ENCODE measurements around the gene DAB2IP.

Gene DAB2IP

GRCh38 chr9:121626012-121626411 is 25.4 kb upstream of the DAB2IP start:
- no peak for DNase-seq (ENCODE audit: low spot score)

- DNase-seq (ENCODE audit: low spot score), result no peak
These were observed 24.0 kb upstream of the DAB2IP start for GRCh38 chr9:121627427-121627826.

GRCh38 chr9:121628401-121628800 is 23.0 kb upstream of the DAB2IP start:
- DNase-seq (ENCODE audit: low spot score), result no peak

- DNase-seq (ENCODE audit: low spot score), result no peak
These were observed 20.3 kb upstream of the DAB2IP start for GRCh38 chr9:121631115-121631514.

- DNase-seq (ENCODE audit: low spot score), result no peak
These were observed 19.4 kb upstream of the DAB2IP start for GRCh38 chr9:121631978-121632418.

- no peak for DNase-seq (ENCODE audit: low spot score)
These were observed 18.2 kb upstream of the DAB2IP start for GRCh38 chr9:121633119-121633714.

GRCh38 chr9:121633736-121634135 is 17.7 kb upstream of the DAB2IP start:
- DNase-seq (ENCODE audit: low spot score), result no peak

GRCh38 chr9:121634329-121635261 is 16.8 kb upstream of the DAB2IP start:
- DNase-seq (ENCODE audit: low spot score), result peak; percentile 44

- no peak for DNase-seq (ENCODE audit: low spot score)
These were observed 16.0 kb upstream of the DAB2IP start for GRCh38 chr9:121635300-121635876.

GRCh38 chr9:121636341-121636865 is 15.0 kb upstream of the DAB2IP start:
- peak; percentile 36 for DNase-seq (ENCODE audit: low spot score)

- DNase-seq (ENCODE audit: low spot score), result no peak
These were observed 14.3 kb upstream of the DAB2IP start for GRCh38 chr9:121636978-121637712.

GRCh38 chr9:121637713-121638220 is 13.7 kb upstream of the DAB2IP start:
- peak; percentile 68 for DNase-seq (ENCODE audit: low spot score)

GRCh38 chr9:121638399-121638798 is 13.0 kb upstream of the DAB2IP start:
- no peak for DNase-seq (ENCODE audit: low spot score)

GRCh38 chr9:121638901-121639592 is 12.4 kb upstream of the DAB2IP start:
- no peak for DNase-seq (ENCODE audit: low spot score)

GRCh38 chr9:121639619-121640018 is 11.8 kb upstream of the DAB2IP start:
- no peak for DNase-seq (ENCODE audit: low spot score)

- peak; percentile 58 for DNase-seq (ENCODE audit: low spot score)
These were observed 11.4 kb upstream of the DAB2IP start for GRCh38 chr9:121640076-121640475.

GRCh38 chr9:121640491-121641223 is 10.8 kb upstream of the DAB2IP start:
- DNase-seq (ENCODE audit: low spot score), result no peak

- no peak for DNase-seq (ENCODE audit: low spot score)
These were observed 10.2 kb upstream of the DAB2IP start for GRCh38 chr9:121641224-121641611.

- no peak for DNase-seq (ENCODE audit: low spot score)
These were observed 8.7 kb upstream of the DAB2IP start for GRCh38 chr9:121642758-121643157.

- no peak for DNase-seq (ENCODE audit: low spot score)
These were observed 8.0 kb upstream of the DAB2IP start for GRCh38 chr9:121643473-121643872.

Data from AG08396 (cell line).